ENCODE measurements around the gene USPL1.

DNA sequence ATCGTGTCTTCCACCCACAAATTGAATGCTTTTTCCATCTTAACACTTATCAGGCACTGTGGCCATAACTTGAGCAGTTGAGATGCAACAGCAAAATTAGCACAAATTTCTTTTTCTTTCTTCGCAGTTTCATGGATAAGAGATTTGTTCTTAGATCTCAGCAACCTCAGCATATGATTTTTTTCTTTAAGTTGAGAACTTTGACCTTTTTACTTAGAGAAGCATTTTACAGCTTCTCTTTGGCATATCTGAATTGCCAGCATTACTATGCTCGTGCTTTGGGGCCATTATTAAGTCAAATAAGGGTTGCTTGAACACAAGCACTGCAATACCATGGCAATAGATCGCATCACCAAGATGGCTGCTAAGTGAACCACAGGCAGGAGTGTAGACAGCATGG lies 16.1 kb downstream of the USPL1 start:
- TF ChIP-seq, protein P1, sequence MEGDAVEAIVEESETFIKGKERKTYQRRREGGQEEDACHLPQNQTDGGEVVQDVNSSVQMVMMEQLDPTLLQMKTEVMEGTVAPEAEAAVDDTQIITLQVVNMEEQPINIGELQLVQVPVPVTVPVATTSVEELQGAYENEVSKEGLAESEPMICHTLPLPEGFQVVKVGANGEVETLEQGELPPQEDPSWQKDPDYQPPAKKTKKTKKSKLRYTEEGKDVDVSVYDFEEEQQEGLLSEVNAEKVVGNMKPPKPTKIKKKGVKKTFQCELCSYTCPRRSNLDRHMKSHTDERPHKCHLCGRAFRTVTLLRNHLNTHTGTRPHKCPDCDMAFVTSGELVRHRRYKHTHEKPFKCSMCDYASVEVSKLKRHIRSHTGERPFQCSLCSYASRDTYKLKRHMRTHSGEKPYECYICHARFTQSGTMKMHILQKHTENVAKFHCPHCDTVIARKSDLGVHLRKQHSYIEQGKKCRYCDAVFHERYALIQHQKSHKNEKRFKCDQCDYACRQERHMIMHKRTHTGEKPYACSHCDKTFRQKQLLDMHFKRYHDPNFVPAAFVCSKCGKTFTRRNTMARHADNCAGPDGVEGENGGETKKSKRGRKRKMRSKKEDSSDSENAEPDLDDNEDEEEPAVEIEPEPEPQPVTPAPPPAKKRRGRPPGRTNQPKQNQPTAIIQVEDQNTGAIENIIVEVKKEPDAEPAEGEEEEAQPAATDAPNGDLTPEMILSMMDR (IDR thresholded peaks at IDR 0.05), result no peak
- no peak for TF ChIP-seq ZFX (IDR thresholded peaks at IDR 0.05; ENCODE audit: borderline replicate concordance)

Measured in 22Rv1 (cell line).